HG02588 (cell line): ENCODE results near the gene GIMAP7.

ENCODE experiments used
- ATAC-seq: cut with Tn5 transposase; IDR thresholded peaks from one replicate; pipeline ENCODE4 v1.9.1; 2021; ENCODE audit warnings: mild to moderate bottlenecking, moderate library complexity; ENCODE audit not compliant: unreplicated experiment

Gene GIMAP7

GRCh38 chr7:150569245-150569955 is 54.7 kb downstream of the GIMAP7 start:
- no peak for ATAC-seq
